ENCODE results near the gene TEX13C. TPM values are rescaled to one million over a fixed set of nuclear protein-coding genes. Genes with fewer than 3 reads are reported as not detected.

Gene TEX13C
- total and polyA plus RNA-seq, 2 experiments from 2014 or later = 0.07 TPM; not detected in 1

DNA sequence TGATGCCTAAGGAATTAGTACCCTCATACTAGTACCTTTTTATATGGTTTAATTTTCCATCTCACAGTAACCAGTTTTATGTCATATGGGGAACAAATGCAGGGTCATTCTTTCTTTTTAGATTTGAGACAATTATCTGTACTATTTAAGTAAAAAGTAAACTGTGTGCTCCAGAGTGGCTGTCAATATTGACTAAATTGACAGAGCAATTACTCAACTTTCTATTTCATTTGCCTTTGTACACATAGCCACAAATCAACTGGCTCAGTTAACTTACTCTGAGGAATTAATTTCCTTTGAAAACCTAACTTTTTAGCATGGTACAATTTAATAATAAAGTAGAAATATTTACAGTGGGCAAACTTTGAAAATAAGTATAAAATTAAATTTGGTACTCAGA, 28.5 kb upstream of the TEX13C start:
- no peaks in the 10 kb centered on the region for H3K27me3 ChIP-seq (ENCODE audit: insufficient read depth)
- Mint-ChIP-seq H3K27me3 (ENCODE audit: insufficient read depth, low read depth, poor library complexity) (no peaks in the 10 kb centered on the region), H3K27ac (no peak overlapping the region), H3K36me3 (ENCODE audit: low read depth) (no peaks in the 10 kb centered on the region), H3K4me3 (no peak overlapping the region), H3K9me3 (no peaks in the 10 kb centered on the region), H3K4me1 (peaks cover 5% of the 10 kb centered on the region; the same call in 1 of the 3 replicates)
- no peaks in the 10 kb centered on the region for H3K4me1 ChIP-seq (ENCODE audit: insufficient read depth)
- H3K9me2 ChIP-seq (ENCODE audit: insufficient read depth) = no peaks in the 10 kb centered on the region
- no peak for DNase-seq (ENCODE audit: low spot score)
- no peak overlapping the region for H3K4me3 ChIP-seq
- no peaks in the 10 kb centered on the region for H3K36me3 ChIP-seq (ENCODE audit: insufficient read depth)
- H4K20me1 ChIP-seq (replicated peaks; ENCODE audit: insufficient read depth) = no peaks in the 10 kb centered on the region
- TF ChIP-seq NANOG (IDR thresholded peaks at IDR 0.05; ENCODE audit: borderline replicate concordance) (no peak), ZNF331 (CRISPR knock-in tag; IDR thresholded peaks at IDR 0.05; ENCODE audit: low read depth) (no peak), ZNF114 (CRISPR knock-in tag; IDR thresholded peaks at IDR 0.05) (no peak), EZH2phosphoT487 (IDR thresholded peaks at IDR 0.05; ENCODE audit: unreplicated experiment) (no peak), POLR2AphosphoS5 (IDR thresholded peaks at IDR 0.05; ENCODE audit: low read depth) (no peak), EZH2 (IDR thresholded peaks at IDR 0.05; ENCODE audit: low read depth, unreplicated experiment) (no peak), STAT1 (IDR thresholded peaks at IDR 0.05; ENCODE audit: unreplicated experiment) (no peak), CREB1 (CRISPR knock-in tag; IDR thresholded peaks at IDR 0.05; ENCODE audit: low read depth) (no peak), JUNB (IDR thresholded peaks at IDR 0.05; ENCODE audit: unreplicated experiment) (no peak)
- TF ChIP-seq, protein P1, sequence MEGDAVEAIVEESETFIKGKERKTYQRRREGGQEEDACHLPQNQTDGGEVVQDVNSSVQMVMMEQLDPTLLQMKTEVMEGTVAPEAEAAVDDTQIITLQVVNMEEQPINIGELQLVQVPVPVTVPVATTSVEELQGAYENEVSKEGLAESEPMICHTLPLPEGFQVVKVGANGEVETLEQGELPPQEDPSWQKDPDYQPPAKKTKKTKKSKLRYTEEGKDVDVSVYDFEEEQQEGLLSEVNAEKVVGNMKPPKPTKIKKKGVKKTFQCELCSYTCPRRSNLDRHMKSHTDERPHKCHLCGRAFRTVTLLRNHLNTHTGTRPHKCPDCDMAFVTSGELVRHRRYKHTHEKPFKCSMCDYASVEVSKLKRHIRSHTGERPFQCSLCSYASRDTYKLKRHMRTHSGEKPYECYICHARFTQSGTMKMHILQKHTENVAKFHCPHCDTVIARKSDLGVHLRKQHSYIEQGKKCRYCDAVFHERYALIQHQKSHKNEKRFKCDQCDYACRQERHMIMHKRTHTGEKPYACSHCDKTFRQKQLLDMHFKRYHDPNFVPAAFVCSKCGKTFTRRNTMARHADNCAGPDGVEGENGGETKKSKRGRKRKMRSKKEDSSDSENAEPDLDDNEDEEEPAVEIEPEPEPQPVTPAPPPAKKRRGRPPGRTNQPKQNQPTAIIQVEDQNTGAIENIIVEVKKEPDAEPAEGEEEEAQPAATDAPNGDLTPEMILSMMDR (conservative IDR thresholded peaks at IDR 0.05; ENCODE audit: low read depth in 2 of 2) = no peak
- TF ChIP-seq, protein P2, sequence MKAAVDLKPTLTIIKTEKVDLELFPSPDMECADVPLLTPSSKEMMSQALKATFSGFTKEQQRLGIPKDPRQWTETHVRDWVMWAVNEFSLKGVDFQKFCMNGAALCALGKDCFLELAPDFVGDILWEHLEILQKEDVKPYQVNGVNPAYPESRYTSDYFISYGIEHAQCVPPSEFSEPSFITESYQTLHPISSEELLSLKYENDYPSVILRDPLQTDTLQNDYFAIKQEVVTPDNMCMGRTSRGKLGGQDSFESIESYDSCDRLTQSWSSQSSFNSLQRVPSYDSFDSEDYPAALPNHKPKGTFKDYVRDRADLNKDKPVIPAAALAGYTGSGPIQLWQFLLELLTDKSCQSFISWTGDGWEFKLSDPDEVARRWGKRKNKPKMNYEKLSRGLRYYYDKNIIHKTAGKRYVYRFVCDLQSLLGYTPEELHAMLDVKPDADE (IDR thresholded peaks at IDR 0.05) = no peak
- TF ChIP-seq, protein P3, sequence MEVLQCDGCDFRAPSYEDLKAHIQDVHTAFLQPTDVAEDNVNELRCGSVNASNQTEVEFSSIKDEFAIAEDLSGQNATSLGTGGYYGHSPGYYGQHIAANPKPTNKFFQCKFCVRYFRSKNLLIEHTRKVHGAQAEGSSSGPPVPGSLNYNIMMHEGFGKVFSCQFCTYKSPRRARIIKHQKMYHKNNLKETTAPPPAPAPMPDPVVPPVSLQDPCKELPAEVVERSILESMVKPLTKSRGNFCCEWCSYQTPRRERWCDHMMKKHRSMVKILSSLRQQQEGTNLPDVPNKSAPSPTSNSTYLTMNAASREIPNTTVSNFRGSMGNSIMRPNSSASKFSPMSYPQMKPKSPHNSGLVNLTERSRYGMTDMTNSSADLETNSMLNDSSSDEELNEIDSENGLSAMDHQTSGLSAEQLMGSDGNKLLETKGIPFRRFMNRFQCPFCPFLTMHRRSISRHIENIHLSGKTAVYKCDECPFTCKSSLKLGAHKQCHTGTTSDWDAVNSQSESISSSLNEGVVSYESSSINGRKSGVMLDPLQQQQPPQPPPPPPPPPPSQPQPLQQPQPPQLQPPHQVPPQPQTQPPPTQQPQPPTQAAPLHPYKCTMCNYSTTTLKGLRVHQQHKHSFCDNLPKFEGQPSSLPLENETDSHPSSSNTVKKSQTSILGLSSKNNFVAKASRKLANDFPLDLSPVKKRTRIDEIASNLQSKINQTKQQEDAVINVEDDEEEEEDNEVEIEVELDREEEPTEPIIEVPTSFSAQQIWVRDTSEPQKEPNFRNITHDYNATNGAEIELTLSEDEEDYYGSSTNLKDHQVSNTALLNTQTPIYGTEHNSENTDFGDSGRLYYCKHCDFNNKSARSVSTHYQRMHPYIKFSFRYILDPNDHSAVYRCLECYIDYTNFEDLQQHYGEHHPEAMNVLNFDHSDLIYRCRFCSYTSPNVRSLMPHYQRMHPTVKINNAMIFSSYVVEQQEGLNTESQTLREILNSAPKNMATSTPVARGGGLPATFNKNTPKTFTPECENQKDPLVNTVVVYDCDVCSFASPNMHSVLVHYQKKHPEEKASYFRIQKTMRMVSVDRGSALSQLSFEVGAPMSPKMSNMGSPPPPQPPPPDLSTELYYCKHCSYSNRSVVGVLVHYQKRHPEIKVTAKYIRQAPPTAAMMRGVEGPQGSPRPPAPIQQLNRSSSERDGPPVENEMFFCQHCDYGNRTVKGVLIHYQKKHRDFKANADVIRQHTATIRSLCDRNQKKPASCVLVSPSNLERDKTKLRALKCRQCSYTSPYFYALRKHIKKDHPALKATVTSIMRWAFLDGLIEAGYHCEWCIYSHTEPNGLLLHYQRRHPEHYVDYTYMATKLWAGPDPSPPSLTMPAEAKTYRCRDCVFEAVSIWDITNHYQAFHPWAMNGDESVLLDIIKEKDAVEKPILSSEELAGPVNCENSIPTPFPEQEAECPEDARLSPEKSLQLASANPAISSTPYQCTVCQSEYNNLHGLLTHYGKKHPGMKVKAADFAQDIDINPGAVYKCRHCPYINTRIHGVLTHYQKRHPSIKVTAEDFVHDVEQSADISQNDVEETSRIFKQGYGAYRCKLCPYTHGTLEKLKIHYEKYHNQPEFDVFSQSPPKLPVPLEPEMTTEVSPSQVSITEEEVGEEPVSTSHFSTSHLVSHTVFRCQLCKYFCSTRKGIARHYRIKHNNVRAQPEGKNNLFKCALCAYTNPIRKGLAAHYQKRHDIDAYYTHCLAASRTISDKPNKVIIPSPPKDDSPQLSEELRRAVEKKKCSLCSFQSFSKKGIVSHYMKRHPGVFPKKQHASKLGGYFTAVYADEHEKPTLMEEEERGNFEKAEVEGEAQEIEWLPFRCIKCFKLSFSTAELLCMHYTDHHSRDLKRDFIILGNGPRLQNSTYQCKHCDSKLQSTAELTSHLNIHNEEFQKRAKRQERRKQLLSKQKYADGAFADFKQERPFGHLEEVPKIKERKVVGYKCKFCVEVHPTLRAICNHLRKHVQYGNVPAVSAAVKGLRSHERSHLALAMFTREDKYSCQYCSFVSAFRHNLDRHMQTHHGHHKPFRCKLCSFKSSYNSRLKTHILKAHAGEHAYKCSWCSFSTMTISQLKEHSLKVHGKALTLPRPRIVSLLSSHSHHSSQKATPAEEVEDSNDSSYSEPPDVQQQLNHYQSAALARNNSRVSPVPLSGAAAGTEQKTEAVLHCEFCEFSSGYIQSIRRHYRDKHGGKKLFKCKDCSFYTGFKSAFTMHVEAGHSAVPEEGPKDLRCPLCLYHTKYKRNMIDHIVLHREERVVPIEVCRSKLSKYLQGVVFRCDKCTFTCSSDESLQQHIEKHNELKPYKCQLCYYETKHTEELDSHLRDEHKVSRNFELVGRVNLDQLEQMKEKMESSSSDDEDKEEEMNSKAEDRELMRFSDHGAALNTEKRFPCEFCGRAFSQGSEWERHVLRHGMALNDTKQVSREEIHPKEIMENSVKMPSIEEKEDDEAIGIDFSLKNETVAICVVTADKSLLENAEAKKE (CRISPR knock-in tag; IDR thresholded peaks at IDR 0.05) = no peak
- TF ChIP-seq, protein P4, sequence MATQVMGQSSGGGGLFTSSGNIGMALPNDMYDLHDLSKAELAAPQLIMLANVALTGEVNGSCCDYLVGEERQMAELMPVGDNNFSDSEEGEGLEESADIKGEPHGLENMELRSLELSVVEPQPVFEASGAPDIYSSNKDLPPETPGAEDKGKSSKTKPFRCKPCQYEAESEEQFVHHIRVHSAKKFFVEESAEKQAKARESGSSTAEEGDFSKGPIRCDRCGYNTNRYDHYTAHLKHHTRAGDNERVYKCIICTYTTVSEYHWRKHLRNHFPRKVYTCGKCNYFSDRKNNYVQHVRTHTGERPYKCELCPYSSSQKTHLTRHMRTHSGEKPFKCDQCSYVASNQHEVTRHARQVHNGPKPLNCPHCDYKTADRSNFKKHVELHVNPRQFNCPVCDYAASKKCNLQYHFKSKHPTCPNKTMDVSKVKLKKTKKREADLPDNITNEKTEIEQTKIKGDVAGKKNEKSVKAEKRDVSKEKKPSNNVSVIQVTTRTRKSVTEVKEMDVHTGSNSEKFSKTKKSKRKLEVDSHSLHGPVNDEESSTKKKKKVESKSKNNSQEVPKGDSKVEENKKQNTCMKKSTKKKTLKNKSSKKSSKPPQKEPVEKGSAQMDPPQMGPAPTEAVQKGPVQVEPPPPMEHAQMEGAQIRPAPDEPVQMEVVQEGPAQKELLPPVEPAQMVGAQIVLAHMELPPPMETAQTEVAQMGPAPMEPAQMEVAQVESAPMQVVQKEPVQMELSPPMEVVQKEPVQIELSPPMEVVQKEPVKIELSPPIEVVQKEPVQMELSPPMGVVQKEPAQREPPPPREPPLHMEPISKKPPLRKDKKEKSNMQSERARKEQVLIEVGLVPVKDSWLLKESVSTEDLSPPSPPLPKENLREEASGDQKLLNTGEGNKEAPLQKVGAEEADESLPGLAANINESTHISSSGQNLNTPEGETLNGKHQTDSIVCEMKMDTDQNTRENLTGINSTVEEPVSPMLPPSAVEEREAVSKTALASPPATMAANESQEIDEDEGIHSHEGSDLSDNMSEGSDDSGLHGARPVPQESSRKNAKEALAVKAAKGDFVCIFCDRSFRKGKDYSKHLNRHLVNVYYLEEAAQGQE (IDR thresholded peaks at IDR 0.05; ENCODE audit: unreplicated experiment) = no peak
- no peak for ATAC-seq
- no peak overlapping the region for H2AFZ ChIP-seq
- no peak overlapping the region for H3K27ac ChIP-seq (ENCODE audit: low read depth)
- no peaks in the 10 kb centered on the region for H3K79me2 ChIP-seq (replicated peaks; ENCODE audit: insufficient read depth)
- no peaks in the 10 kb centered on the region for H3F3A ChIP-seq (replicated peaks; ENCODE audit: low read depth)
- no peak overlapping the region for H3K4me2 ChIP-seq
